Fibroblast of villous mesenchyme (primary cell): ENCODE data around the gene ATP6V0A1. TPM values are rescaled to one million over a fixed set of nuclear protein-coding genes. Genes with fewer than 3 reads are reported as not detected.
A peak's percentile ranks its signal among the peaks of the same experiment; 100 is the strongest.

Experiments used
- DNase-seq: peaks from one replicate; pipeline ENCODE4 v3.0.0-alpha.2; 2010; ENCODE audit warnings: low read depth
- H3K4me3 ChIP-seq: 2 replicates; pipeline ENCODE4 v1.5.1; 2011; ENCODE audit warnings: low read depth, mild to moderate bottlenecking, low read length
- CTCF ChIP-seq: IDR thresholded peaks from 2 replicates; pipeline ENCODE4 v1.5.1; 2012; ENCODE audit warnings: low read depth, mild to moderate bottlenecking, low read length; ENCODE audit not compliant: insufficient read depth
- small RNA-seq: library from RNA; depleted of rRNA; stranded (forward); fragments of <200 nt; gene quantifications from one replicate; pipeline ENCODE3, GENCODE V24; 2012
- total RNA-seq: library from RNA; depleted of rRNA; stranded (reverse); fragments of >200 nt; gene quantifications from 2 replicates; pipeline ENCODE4 v1.2.3, GENCODE V29; 2012

The ATP6V0A1 gene
- total RNA-seq, 1 donor = 82.5 TPM

GRCh38 chr17:42566215-42566882 is 107.7 kb downstream of the ATP6V0A1 start:
- no peak for DNase-seq
- peak overlapping the region; percentile 91 for H3K4me3 ChIP-seq
- no peak for TF ChIP-seq CTCF

- DNase-seq = peak; percentile 89
- peak within 1 kb of the TSS; percentile 91 for H3K4me3 ChIP-seq
- TF ChIP-seq CTCF = no peak
Measured at GRCh38 chr17:42566883-42567573, 108.3 kb downstream of the ATP6V0A1 start, which contains the start of gene MLX. MLX (plus strand) TSS chr17:42567100; CDS start chr17:42567125, 25 bp downstream.

- no peak for TF ChIP-seq CTCF
- DNase-seq = no peak
- no peak overlapping the region for H3K4me3 ChIP-seq
Measured at GRCh38 chr17:42568341-42569111, 109.8 kb downstream of the ATP6V0A1 start.

GRCh38 chr17:42571435-42572225 is 113.0 kb downstream of the ATP6V0A1 start:
- no peak overlapping the region for H3K4me3 ChIP-seq
- TF ChIP-seq CTCF = no peak
- DNase-seq = no peak

Small RNAs within 50 kb of the gene (small RNA-seq; reads per million reads assigned to genes)
- 0.28 reads per million for gene MIR548AT
- not detected for gene RNU7-97P

Other genes starting within 250 kb of the ATP6V0A1 start
- gene STAT5B, start 182.5 kb upstream of the ATP6V0A1 start, total RNA-seq = 33.5 and 38.4 TPM in 2 replicates
- 13.8 and 16.1 TPM in 2 replicates for gene STAT5A, start 170.4 kb upstream of the ATP6V0A1 start, total RNA-seq
- gene STAT3, start 70.4 kb upstream of the ATP6V0A1 start, total RNA-seq = 113 and 180 TPM in 2 replicates
- 988 and 1,007 TPM in 2 replicates for gene CAVIN1, start 35.6 kb upstream of the ATP6V0A1 start, total RNA-seq
- 28.5 and 35.1 TPM in 2 replicates for gene NAGLU, start 77.4 kb downstream of the ATP6V0A1 start, total RNA-seq
- gene HSD17B1, start 94.0 kb downstream of the ATP6V0A1 start, total RNA-seq = 3.5 and 11.9 TPM in 2 replicates
- 18.0 and 22.0 TPM in 2 replicates for gene COASY, start 103.3 kb downstream of the ATP6V0A1 start, total RNA-seq
- gene MLX, start 108.2 kb downstream of the ATP6V0A1 start, total RNA-seq = 31.2 and 47.5 TPM in 2 replicates
- gene PSMC3IP, start 118.9 kb downstream of the ATP6V0A1 start, total RNA-seq = 3.9 and 4.8 TPM in 2 replicates
- 59.9 and 80.3 TPM in 2 replicates for gene RETREG3, start 150.5 kb downstream of the ATP6V0A1 start, total RNA-seq
- 36.1 and 52.2 TPM in 2 replicates for gene TUBG1, start 150.8 kb downstream of the ATP6V0A1 start, total RNA-seq
- gene TUBG2, start 200.4 kb downstream of the ATP6V0A1 start, total RNA-seq = 11.7 and 13.2 TPM in 2 replicates
- 13.8 and 15.1 TPM in 2 replicates for gene PLEKHH3, start 218.1 kb downstream of the ATP6V0A1 start, total RNA-seq
- gene CCR10, start 223.0 kb downstream of the ATP6V0A1 start, total RNA-seq = 4.5 and 6.5 TPM in 2 replicates
- gene CNTNAP1, start 223.7 kb downstream of the ATP6V0A1 start, total RNA-seq = 45.4 and 60.5 TPM in 2 replicates